DND-41 (cell line): ENCODE results near the gene MED10.

Source experiments
- ATAC-seq: fragments of 200-7000 bp; cut with Tn5 transposase; 3 replicates; pipeline ENCODE4 v1.9.1; 2021; ENCODE audit warnings: low read depth; ENCODE audit not compliant: insufficient read depth
- DNase-seq: peaks from one replicate; pipeline ENCODE4 v3.0.0-alpha.2; 2020
- H2AFZ ChIP-seq: 2 replicates; pipeline ENCODE4 v1.6.0; 2012; ENCODE audit warnings: low read depth, low read length
- H3K27ac ChIP-seq: 2 replicates; pipeline ENCODE4 v1.5.1; 2012; ENCODE audit warnings: low read length, inconsistent platforms
- H3K27me3 ChIP-seq: fragments of 200-600 bp; sonication (generic); 2 replicates; pipeline ENCODE4 v1.6.0; 2012; ENCODE audit warnings: low read length, mild to moderate bottlenecking, inconsistent platforms; ENCODE audit not compliant: insufficient read depth, poor library complexity
- H3K36me3 ChIP-seq: 2 replicates; pipeline ENCODE4 v1.5.1; 2012; ENCODE audit warnings: low read length, inconsistent platforms; ENCODE audit not compliant: insufficient read depth
- H3K4me1 ChIP-seq: 2 replicates; pipeline ENCODE4 v1.5.1; 2012; ENCODE audit warnings: mild to moderate bottlenecking, low read length; ENCODE audit not compliant: insufficient read depth
- H3K4me2 ChIP-seq: 2 replicates; pipeline ENCODE4 v1.6.0; 2012; ENCODE audit warnings: mild to moderate bottlenecking, moderate library complexity, low read length, inconsistent platforms; ENCODE audit not compliant: insufficient read depth
- H3K4me3 ChIP-seq, 2 experiments: fragments of 200-600 bp in 1 of 2; shearing (Covaris generic) in 1 of 2; 2 replicates each; pipeline ENCODE4 v1.5.1; 2012 to 2016; ENCODE audit warnings: inconsistent platforms in 2 of 2, low read length in 2 of 2, mild to moderate bottlenecking in 2 of 2, low read depth in 1 of 2, moderate library complexity in 1 of 2
- H3K79me2 ChIP-seq: 2 replicates; pipeline ENCODE4 v1.6.0; 2012; ENCODE audit warnings: low read length, inconsistent platforms; ENCODE audit not compliant: insufficient read depth
- H3K9ac ChIP-seq: 2 replicates; pipeline ENCODE4 v1.6.0; 2012; ENCODE audit warnings: low read depth, mild to moderate bottlenecking, inconsistent platforms, low read length, moderate library complexity
- H3K9me3 ChIP-seq: 2 replicates; pipeline ENCODE4 v1.5.1; 2012; ENCODE audit warnings: low read length, moderate library complexity, mild to moderate bottlenecking, inconsistent platforms; ENCODE audit not compliant: insufficient read depth, severe bottlenecking
- H4K20me1 ChIP-seq: 2 replicates; pipeline ENCODE4 v1.6.0; 2012; ENCODE audit warnings: low read length; ENCODE audit not compliant: insufficient read depth
- CTCF ChIP-seq: IDR thresholded peaks from 2 replicates; pipeline ENCODE4 v1.5.1; 2012; ENCODE audit warnings: borderline replicate concordance, low read length, moderate library complexity, mild to moderate bottlenecking; ENCODE audit not compliant: poor library complexity, severe bottlenecking; ENCODE audit errors: extremely low read depth
- EZH2 ChIP-seq: IDR thresholded peaks from 3 replicates; pipeline ENCODE4 v1.6.1; 2012; ENCODE audit warnings: borderline replicate concordance, low read depth, mild to moderate bottlenecking, moderate library complexity, low read length, inconsistent platforms; ENCODE audit not compliant: severe bottlenecking

The MED10 gene

DNA sequence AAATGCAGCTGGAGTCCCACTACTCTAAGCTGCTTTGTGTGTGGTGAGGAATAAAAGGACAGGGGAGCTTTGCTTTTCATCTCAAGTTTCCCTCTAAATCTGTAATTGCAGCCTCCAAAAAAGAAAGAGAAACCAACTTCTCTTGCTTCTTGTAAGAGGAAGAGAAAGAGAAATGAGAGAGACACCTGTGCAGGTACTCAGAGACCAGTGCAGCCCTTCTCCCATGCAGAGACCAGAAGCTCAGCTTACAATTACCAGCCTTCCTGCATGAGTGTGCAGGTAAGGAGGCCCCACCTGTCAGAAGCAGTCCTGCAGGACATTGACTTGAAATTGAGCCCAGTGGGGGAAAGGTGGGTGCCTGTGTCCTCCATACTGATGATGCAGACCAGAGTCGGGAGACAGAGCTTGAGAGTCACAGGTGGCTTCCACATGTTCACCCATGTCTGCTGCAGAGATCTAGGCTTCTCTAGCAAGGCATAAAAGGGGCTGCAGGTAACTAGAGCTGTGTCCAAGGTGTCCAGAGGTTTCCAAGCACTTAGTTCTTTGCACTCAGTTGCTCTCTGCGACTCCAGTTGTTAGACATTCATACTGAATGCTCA lies 15.3 kb upstream of the MED10 start:
- Histone ChIP-seq H3K9me3 (no peaks in the 10 kb centered on the region), H2AFZ (no peak overlapping the region), H3K9ac (no peak overlapping the region), H3K4me1 (no peaks in the 10 kb centered on the region), H3K27me3 (peaks cover 2% of the 10 kb centered on the region), H3K36me3 (no peaks in the 10 kb centered on the region), H3K4me2 (no peak overlapping the region), H3K27ac (no peak overlapping the region), H3K79me2 (no peaks in the 10 kb centered on the region), H4K20me1 (no peaks in the 10 kb centered on the region; the same call in 1 of the 2 replicates), H3K4me3 (no peak overlapping the region)
- DNase-seq, result no peak
- TF ChIP-seq CTCF, result no peak
- TF ChIP-seq EZH2, result no peak
- peak; percentile 27; the same call in 1 of the 3 replicates for ATAC-seq

- ATAC-seq (no peak), DNase-seq (no peak)
- Histone ChIP-seq H4K20me1 (no peaks in the 10 kb centered on the region; the same call in 1 of the 2 replicates), H3K4me2 (no peak overlapping the region), H3K27me3 (peaks cover 2% of the 10 kb centered on the region), H3K4me3 (no peak overlapping the region), H2AFZ (no peak overlapping the region), H3K27ac (no peak overlapping the region), H3K9ac (no peak overlapping the region), H3K9me3 (no peaks in the 10 kb centered on the region), H3K36me3 (no peaks in the 10 kb centered on the region), H3K79me2 (no peaks in the 10 kb centered on the region), H3K4me1 (no peaks in the 10 kb centered on the region)
- TF ChIP-seq EZH2 (no peak), CTCF (no peak)
These were observed 14.2 kb upstream of the MED10 start for GRCh38 chr5:6392561-6392960.

DNA sequence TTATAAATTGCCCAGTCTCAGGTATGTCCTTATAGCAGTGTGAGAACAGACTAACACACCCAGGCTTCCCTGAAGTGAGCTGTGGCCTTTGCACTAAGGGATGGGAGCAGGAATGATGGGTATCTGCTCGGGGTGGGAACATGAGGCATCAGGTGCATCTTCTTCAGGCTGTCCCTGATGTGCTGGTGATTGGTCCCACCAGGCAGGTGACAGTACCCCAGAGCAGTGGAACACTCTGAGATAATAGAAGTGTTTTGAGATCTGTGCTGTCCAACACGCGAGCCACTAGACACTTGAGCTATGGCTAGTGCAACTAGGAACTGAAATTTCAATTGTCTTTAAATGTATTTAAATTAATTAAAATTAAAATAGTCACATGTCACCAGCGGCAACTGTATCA lies 12.8 kb upstream of the MED10 start:
- Histone ChIP-seq H2AFZ (no peak overlapping the region), H3K27ac (no peak overlapping the region), H3K4me2 (no peak overlapping the region), H3K36me3 (no peaks in the 10 kb centered on the region), H3K27me3 (peaks cover 2% of the 10 kb centered on the region), H3K4me1 (no peaks in the 10 kb centered on the region), H4K20me1 (no peaks in the 10 kb centered on the region; the same call in 1 of the 2 replicates), H3K9me3 (no peaks in the 10 kb centered on the region), H3K9ac (no peak overlapping the region), H3K79me2 (no peaks in the 10 kb centered on the region), H3K4me3 (no peak overlapping the region)
- TF ChIP-seq CTCF (no peak), EZH2 (no peak)
- ATAC-seq, result no peak
- no peak for DNase-seq
